ENCODE measurements around the gene ALDOB. TPM values are rescaled to one million over a fixed set of nuclear protein-coding genes. Genes with fewer than 3 reads are reported as not detected.

Gene ALDOB
- total RNA-seq, 6 experiments from 2014 or later, result not detected

GRCh38 chr9:101467690-101468089, 32.1 kb upstream of the ALDOB start:
- no peak for TF ChIP-seq CTCF (IDR thresholded peaks at IDR 0.05)
- Mint-ChIP-seq H3K36me3 (ENCODE audit: low read depth) (peaks cover 12% of the 10 kb centered on the region; the same call in 1 of the 2 replicates), H3K27me3 (ENCODE audit: insufficient read depth) (no peaks in the 10 kb centered on the region; the same call in none of the 2 replicates), H3K4me3 (no peak overlapping the region), H3K4me1 (ENCODE audit: low read depth) (peaks cover 42% of the 10 kb centered on the region), H3K9me3 (no peaks in the 10 kb centered on the region), H3K27ac (no peak overlapping the region)
- DNase-seq, result no peak

GRCh38 chr9:101466863-101467262, 31.3 kb upstream of the ALDOB start:
- Mint-ChIP-seq H3K4me1 (ENCODE audit: low read depth) (peaks cover 50% of the 10 kb centered on the region), H3K36me3 (ENCODE audit: low read depth) (peaks cover 5% of the 10 kb centered on the region; the same call in 1 of the 2 replicates), H3K4me3 (no peak overlapping the region), H3K27ac (no peak overlapping the region), H3K9me3 (no peaks in the 10 kb centered on the region), H3K27me3 (ENCODE audit: insufficient read depth) (no peaks in the 10 kb centered on the region; the same call in 1 of the 2 replicates)
- no peak for DNase-seq
- no peak for TF ChIP-seq CTCF (IDR thresholded peaks at IDR 0.05)

- peak overlapping the region; percentile 19; the same call in 1 of the 2 replicates for H3K27ac Mint-ChIP-seq
- DNase-seq, result peak; percentile 64
- H3K36me3 Mint-ChIP-seq (ENCODE audit: low read depth), result peaks cover 5% of the 10 kb centered on the region; the same call in 1 of the 2 replicates
- TF ChIP-seq CTCF (IDR thresholded peaks at IDR 0.05), result peak; percentile 73
- peaks cover 51% of the 10 kb centered on the region for H3K4me1 Mint-ChIP-seq (ENCODE audit: low read depth)
- H3K9me3 Mint-ChIP-seq, result no peaks in the 10 kb centered on the region
- H3K27me3 Mint-ChIP-seq (ENCODE audit: insufficient read depth), result no peaks in the 10 kb centered on the region; the same call in 1 of the 2 replicates
- H3K4me3 Mint-ChIP-seq, result no peak overlapping the region
These were observed 29.8 kb upstream of the ALDOB start for GRCh38 chr9:101465326-101465915.

- Mint-ChIP-seq H3K27ac (peak overlapping the region; percentile 62), H3K9me3 (no peaks in the 10 kb centered on the region), H3K36me3 (ENCODE audit: low read depth) (no peaks in the 10 kb centered on the region), H3K4me1 (ENCODE audit: low read depth) (peaks cover 51% of the 10 kb centered on the region), H3K4me3 (peak overlapping the region; percentile 56), H3K27me3 (ENCODE audit: insufficient read depth) (no peaks in the 10 kb centered on the region; the same call in 1 of the 2 replicates)
- DNase-seq, result peak; percentile 57
- TF ChIP-seq CTCF (IDR thresholded peaks at IDR 0.05), result no peak
These were observed 27.8 kb upstream of the ALDOB start for GRCh38 chr9:101463397-101463796.

GRCh38 chr9:101462558-101462957, 27.0 kb upstream of the ALDOB start:
- Mint-ChIP-seq H3K4me1 (ENCODE audit: low read depth) (peaks cover 51% of the 10 kb centered on the region), H3K27ac (peak overlapping the region; percentile 62), H3K36me3 (ENCODE audit: low read depth) (no peaks in the 10 kb centered on the region), H3K9me3 (no peaks in the 10 kb centered on the region), H3K27me3 (ENCODE audit: insufficient read depth) (no peaks in the 10 kb centered on the region; the same call in 1 of the 2 replicates), H3K4me3 (peak overlapping the region; percentile 56)
- TF ChIP-seq CTCF (IDR thresholded peaks at IDR 0.05), result no peak
- peak; percentile 68 for DNase-seq

Data from HFFc6 (cell line).